ENCODE results near the gene PRMT7.

The PRMT7 gene

DNA sequence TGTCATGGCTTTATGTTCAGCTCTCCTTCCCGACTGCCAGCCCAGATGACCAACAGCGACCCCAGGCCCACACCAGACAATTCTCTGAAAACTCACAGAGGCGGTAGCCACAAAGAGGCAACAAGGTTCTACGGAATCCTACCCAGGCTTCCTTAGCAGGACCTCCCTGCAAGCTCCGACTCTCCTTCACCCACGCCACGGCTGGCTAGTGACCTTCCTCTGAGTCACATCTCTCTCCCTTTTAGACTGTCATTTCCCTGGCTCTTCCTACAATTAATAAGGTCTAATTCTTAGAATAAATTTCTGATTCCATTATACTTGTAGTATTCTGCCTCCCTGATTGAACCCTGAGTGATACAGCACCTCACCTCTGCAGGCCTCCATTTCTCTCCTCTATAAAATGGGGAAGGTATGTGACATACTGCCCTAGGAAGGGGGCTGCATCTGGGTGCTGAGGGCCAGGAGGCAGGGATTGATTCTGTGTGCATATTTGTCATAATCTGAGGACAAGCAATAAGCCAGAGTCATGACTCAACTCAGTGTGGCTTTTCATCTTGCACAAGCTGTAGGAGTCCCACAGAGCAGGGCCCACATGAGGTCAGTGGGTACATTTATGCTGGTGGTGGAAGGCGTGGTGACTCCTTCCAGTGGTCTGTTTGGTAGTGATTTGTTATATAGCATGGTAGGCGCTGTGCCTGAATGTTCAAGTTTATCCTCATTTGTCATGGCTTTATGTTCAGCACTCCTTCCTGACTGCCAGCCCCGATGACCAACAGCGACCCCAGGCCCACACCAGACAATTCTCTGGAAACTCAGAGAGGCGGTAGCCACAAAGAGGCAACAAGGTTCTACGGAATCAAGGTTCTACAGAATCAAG, 91.3 kb downstream of the PRMT7 start:
- no peak for DNase-seq

GRCh38 chr16:68402748-68403040, 91.9 kb downstream of the PRMT7 start:
- no peak for DNase-seq

DNA sequence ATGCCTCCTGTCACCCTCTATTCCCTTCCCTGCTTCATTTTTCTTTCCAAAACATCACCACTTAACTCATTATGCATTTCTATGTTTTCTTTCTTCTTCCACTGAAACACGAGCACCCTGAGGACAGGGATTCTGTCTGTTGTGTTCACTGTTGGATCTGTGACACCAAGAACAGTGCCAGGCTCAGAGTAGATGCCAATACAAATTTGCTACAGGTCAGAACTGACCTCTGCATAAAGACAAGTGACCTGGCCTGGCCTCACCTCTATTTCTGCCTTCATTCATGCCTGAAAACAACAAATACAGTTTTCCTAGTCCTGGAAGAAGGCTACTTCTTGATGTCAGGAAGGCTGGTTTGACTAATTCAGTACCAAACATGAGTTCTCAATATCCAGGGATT, 92.4 kb downstream of the PRMT7 start:
- DNase-seq: no peak

DNA sequence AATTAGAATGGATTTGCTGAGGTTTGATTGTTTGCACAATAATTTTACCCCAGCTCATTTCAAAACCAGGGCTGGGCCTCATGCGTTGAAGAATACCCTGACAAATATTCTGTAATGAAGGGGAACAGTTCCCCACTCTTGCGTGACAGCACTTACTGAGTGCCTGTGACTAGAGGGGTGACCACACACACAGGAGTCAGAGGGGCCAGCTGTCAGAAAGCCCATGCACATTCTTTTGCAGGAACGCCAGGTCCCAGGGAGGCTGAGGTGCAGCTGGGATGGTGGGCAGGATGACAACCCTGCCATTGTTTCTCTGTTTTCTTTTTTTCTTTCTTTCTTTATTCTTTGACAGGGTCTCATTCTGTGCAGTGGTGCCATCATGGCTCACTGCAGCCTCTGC, 92.9 kb downstream of the PRMT7 start:
- DNase-seq: no peak

DNA sequence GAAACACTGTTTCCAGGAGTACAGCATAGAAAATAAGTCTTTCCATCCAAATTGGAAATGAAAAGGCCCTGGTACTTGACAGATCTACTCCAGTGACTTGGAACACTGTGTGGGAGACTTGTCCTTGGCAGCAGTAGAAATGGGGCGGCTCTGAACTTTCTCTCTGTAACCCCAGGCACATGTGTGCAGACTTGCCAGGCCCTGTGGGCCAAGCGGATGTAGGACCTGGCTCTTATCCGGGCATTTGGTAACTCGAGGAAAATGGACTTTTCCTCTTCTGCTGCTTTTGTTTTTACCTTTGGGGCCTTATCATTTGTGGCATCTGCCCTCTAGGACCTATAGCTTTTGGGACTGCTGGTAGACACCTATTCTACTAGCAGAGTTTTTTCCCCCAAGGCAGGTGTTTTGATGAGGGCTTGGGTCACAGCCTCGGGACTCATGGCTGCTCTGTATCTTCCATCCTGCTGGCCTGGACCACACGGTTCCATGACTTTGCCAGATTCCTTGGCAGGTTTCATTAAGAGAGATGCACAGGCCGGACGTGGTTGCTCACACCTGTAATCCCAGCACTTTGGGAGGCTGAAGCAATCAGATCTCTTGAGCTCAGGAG, 94.0 kb downstream of the PRMT7 start:
- DNase-seq: no peak

GRCh38 chr16:68406458-68407152, 95.8 kb downstream of the PRMT7 start:
- DNase-seq: no peak
